NCI-H1694 (cell line): ENCODE measurements around the gene NAGPA.

Experiments
- DNase-seq: peaks from one replicate; lab custom pipeline; 2025; lab: John Stamatoyannopoulos, UW

NAGPA gene

DNA sequence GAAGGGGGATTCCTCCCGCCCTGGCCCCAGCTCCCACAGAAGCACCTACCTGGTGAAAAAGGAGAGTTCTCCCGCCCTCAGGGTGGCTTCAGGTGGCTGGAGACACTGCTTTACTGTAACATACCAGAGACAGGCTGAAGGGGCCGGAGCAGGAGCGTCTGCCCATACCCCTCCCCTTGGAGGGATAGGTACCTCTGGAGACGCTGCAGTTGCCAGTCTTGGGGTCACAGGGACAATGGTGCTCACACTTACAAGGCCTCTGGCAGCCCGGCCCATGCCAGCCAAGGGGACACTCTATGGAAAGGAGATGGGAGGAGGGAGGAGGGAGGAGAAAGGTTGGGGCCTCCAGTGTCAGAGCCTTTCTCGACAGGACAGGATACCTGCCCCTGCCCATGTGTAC, 6.6 kb downstream of the NAGPA start:
- DNase-seq, result no peak

- no peak for DNase-seq
Observed at GRCh38 chr16:5026664-5027063, 7.1 kb downstream of the NAGPA start.

DNA sequence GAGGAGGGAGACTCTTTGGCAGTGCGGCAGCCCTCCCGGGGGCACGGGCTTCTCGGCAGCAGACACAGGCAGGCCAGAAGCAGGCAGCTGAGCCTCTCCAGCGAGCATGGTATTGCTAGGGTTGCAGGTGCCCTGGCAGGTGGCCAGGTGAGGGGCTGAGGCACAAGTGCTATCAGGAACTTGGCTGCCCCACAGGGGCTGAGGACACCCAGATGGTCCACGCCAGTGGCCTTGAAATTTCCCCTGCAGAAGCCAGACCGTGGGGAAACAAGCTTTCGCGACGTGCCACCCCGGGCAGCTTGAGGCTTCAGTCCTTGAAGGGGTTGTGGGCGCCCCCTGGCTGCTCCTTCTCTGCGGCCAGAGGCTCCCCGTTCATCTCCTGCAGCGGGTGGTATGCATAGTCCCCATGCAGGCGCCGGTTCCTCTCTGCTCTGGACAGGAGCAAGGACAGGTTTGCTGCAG, 8.5 kb downstream of the NAGPA start:
- DNase-seq, result peak; percentile 32

- DNase-seq, result peak; percentile 60
Observed at GRCh38 chr16:5024632-5025031, 9.1 kb downstream of the NAGPA start.

- no peak for DNase-seq
Observed at GRCh38 chr16:5022521-5022920, 11.2 kb downstream of the NAGPA start.

- DNase-seq, result no peak
Observed at GRCh38 chr16:5020551-5020950, 13.2 kb downstream of the NAGPA start.

DNA sequence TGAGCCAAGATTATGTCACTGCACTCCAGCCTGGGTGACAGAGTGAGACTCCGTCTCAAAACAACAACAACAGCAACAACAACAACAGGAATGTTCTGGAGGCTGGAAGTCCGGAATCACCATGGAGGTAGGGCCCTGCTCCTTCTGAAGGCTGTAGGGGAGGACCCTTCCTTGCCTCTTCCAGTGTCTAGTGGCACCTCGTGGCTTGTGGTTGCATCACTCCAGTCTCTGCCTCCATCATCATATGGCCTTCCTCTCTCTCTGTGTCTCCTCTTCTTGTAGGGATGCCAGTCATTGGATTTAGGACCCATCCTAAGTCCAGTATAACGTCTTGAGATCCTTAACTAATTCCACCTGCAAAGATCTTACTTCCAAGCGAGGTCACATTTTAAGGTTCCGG, 14.0 kb downstream of the NAGPA start:
- DNase-seq, result no peak

- no peak for DNase-seq
Observed at GRCh38 chr16:5018793-5019192, 14.9 kb downstream of the NAGPA start.

- DNase-seq, result no peak
Observed at GRCh38 chr16:5017678-5017969, 16.1 kb downstream of the NAGPA start.

DNA sequence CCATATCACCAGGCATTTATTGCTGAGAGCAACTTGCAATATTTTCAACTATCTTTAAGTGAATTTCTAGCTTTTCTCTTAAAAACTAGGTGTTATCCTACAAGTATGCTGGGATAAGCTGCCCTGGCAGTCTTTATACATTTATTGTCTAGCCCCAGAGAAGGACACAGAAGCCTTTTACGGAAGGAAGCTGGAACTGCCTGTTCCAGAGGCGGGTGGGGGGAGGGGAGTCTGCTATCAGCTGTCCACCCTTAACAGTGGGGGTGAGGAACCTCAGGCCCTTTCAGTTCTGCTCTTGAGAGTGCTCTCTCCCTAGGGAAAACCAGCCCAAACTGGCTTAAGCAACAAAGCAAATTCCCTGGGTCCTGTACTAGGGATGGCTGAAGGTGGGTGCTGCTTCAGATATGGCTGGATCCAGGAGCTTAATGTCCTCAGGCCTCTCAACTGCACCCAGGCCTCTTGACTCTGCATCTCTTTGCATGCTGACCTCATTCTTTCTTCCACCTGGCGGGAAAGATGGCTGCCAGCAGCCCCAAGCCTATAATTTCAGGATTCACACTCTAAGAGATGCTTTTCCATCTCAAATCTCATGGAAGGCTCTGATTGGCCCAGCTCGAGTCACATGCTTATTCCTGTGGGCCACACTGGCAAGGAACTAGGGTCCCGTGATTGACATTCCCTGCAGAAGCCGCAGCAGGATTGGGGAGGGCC, 16.6 kb downstream of the NAGPA start:
- DNase-seq, result no peak

DNA sequence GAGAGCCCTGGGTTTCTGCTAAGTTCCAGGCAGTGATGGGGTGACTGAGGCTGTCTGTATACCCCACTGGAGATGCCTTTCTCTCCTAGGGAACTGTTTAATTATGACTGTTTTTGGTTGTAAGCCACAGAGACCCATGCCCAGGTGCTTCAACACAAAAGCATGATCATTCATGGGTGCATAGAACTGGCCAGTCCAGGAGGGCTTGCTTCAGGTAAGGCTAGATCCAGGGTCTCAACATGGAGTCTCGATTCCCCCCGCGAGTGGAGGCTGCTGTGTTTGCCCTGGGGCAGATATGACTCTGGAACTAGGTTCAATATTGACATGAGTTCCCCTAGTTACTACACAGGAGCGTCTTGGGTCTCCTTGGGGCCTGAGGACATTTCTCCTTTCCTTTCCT, 17.8 kb downstream of the NAGPA start:
- DNase-seq, result no peak

DNA sequence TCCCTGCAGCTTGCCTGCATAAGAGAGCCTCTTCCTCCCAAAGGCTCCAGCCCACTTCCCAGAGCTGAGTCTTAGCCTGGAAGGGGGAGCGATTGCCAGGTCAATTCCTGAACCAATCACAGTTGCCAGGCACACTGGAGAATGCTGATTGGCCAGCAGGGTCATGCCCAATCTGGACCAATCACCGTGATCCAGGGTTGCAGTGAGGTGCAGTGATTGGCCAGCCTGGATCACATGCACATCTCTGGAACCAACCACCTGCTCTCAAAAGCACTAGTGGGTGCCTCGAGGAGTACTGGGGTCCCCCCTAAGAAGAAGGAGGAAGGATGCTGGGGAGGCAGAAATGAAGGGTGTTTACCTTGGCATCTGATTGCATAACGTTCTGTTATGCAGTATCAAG, 18.4 kb downstream of the NAGPA start:
- DNase-seq, result no peak

- no peak for DNase-seq
Observed at GRCh38 chr16:5012887-5013286, 20.8 kb downstream of the NAGPA start.

- DNase-seq, result no peak
Observed at GRCh38 chr16:5011637-5012036, 22.1 kb downstream of the NAGPA start.

DNA sequence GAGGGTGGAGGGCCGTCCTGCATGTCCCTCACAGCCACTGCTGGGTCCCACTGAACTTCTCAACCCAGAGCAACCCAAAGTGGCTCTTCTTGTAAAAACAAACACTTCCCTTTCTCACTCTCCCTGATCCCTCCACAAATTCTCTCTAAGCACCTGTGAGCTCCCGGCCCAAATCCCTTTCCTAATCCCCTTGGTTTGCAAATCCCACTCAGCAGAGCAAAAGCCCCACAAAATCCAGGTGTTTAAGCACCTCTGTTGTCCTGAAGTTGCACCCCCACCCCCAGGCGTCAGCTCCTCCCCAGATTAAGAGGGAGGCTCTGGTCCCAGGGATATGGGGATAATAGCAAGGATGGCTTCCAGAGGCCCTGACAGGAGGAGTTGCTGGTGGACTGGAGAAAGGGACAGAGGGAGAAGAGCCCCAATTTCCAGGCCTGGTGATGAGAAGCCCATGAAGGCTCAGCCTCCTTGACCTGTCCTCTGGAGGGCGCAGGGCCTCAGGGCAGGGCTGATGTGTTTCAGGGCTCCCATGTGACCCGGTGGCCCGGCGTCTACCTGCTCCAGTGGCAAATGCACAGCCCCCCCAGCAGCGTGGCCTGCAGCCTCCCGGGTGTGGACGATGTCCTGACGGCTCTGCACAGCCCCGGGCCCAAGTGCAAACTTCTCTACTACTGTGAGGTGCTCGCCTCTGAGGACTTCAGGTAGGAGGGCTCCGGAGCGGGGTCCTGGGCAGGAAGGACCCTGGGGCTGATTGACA, 23.0 kb downstream of the NAGPA start:
- DNase-seq, result no peak

DNA sequence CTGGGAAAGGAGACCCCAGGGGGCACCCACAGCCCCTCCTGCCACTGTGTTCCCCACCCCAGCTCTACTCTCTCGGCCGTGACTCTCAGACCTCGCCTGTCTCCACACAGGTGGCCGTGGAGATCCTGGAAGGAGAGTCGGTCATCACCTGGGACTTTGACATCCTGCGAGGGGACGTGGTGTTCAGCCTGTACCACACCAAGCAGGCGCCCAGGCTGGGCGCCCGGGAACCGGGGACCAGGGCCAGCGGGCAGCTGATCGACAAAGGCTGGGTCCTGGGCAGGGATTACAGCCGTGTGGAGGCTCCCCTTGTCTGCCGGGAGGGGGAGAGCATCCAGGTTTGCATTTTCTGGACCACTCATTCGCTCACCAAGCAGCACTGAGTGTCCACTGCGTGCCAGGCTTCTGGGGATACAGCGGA, 25.4 kb downstream of the NAGPA start:
- no peak for DNase-seq

DNA sequence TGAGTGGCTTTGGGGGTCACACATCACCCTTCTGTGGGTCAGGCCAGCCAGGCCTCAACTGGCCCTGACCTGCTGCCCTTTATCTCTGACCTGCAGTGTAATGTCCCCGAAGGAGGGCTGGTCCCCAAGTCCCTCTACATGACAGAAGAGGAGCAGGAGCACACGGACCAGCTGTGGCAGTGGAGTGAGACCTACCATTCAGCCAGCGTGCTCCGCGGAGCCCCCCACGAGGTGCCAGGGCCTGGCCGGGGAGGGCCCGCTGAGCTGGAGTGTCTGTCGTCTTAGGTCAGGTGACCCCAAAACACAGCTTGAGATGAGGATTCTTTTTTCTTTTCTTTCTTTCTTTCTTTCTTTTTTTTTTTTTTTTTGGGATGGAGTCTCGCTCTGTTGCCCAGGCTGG, 26.5 kb downstream of the NAGPA start:
- DNase-seq, result no peak

GRCh38 chr16:5006348-5007193, 27.2 kb downstream of the NAGPA start:
- no peak for DNase-seq

GRCh38 chr16:5005916-5006315, 27.8 kb downstream of the NAGPA start:
- no peak for DNase-seq

DNA sequence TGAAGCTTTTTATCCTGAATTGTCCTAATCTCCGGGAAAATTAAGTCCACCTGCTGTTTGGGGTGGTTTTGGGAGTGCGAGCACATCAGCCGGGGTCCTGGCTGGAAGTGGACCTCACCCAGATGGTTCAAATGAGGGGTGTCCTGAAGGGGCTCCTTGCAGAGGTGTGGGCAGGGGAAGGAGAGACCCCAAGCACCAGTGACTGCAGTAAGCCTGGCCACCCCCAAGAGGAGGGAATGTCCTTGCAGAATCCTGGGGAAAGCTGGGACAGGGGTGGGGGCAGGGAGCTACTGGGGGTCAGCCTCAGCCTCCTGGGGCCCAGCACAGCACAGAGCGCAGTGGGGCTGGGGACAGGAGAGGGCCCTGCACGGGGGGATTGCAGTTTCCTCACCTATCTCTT, 29.4 kb downstream of the NAGPA start:
- DNase-seq, result no peak

- no peak for DNase-seq
Observed at GRCh38 chr16:5003828-5004227, 29.9 kb downstream of the NAGPA start.

GRCh38 chr16:5003211-5003610, 30.5 kb downstream of the NAGPA start:
- DNase-seq, result no peak

DNA sequence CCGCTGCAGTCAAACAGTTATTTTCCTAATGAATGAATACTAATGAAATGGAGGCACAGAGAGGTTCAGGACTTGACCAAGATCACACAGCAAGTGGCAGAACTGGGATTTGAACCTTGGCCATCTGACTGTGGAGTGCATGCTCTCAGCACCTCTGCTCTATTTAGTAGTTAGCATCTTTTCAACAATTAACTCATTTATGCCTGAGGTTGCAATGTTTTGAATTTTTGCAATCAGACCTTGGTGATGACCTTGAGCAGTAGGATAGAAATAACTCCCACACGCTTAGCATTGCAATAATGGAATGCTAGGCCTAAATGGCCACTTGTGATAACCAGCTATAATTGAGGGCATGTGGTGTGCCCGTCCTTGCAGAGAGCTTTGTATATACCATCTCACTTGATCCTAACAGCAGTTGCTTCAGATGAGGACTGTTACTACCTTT, 31.0 kb downstream of the NAGPA start:
- DNase-seq, result no peak
